HG02763 (cell line): Measurements from ENCODE around the gene PRKACB.
A peak's percentile ranks its signal among the peaks of the same experiment; 100 is the strongest.

Source experiments
- ATAC-seq: cut with Tn5 transposase; IDR thresholded peaks from one replicate; pipeline ENCODE4 v1.9.1; 2021; ENCODE audit warnings: mild to moderate bottlenecking, moderate library complexity; ENCODE audit not compliant: unreplicated experiment

PRKACB gene

DNA sequence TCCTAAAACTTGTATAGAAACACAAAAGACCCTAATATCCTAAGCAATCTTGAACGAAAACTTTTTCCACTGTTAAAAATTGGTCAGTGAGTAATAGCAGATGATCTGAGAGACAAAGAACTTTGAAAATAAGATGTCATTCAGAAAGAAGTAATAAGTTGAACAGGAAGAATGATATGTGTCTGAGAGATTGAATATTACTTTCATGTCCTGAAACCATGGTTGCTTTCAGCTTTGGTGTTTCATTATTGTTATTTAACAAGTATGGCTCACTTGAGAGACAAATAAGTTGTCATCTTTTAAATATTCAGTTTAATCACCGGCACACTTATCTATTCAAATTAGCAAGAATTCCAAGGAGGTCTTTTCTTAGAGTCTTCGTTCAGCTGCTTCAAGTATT lies 11.4 kb downstream of the PRKACB start:
- no peak for ATAC-seq

DNA sequence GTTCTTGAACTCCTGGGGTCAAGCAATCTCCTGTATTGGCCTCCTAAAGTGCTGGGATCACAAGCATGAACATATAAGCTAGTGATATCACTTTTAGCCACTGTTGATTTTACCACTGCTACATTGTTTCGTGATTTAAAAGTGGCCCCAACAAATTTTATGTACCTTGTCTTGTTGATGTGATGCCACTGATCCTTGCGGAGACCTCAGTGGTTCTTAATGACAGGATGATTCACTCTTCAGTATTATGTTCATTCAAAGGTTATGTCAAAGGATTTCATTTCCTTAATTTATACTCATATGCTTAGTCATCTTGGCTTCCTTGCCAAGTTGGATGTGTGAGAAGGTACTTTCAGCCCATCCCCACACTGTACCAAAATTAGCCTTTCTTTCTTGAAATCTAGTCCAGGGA lies 12.1 kb downstream of the PRKACB start:
- ATAC-seq: no peak

DNA sequence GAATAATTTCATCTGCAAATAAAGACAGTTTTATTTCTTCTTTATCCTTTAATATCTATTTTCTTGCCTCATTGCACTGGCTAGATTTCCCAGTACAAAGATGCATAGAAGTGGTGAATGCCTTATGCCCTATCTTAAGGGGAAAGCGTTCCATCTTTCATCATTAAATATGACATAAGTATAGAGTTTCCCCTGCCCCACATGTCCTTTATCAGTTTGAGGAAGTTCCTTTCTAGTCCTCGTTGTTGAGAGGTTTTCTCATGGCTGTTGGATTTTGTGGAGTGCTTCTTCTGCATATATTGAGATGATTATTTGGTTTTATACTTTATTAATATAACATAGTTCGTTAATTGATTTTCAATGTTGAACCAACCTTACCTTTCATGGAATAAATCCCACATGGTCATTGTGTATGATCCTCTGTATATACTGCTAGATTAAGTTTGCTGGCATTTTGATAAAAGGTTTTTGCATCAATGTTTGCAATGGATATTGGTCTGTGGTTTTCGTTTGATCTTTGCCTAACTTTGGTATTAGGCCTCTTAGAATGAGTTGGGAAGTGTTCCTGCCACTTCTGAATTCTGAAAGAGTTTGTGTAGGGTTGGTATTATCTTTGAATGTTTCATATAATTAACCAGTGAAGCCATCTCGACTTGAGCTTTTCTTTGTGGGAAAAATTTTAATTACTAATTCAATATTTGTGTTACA lies 15.6 kb downstream of the PRKACB start:
- no peak for ATAC-seq

DNA sequence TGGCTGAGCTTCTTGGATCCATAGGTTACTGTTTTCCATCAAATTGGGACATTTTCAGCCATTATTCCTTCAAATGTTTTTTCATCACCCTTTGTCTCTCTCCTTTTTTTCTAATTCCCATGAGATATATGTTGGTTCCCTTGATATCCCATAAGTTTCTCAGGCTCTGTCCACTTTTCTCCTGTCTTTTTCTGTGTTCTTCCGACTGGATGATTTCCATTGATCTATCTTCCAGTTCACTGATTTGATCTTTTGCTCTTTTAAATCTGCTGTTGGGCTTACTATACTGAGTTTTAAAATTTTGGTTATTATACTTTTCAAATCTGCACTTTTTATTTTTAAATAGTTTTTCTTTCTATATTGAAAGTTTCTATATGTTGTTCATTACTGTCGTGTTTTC lies 18.2 kb downstream of the PRKACB start:
- ATAC-seq: no peak

DNA sequence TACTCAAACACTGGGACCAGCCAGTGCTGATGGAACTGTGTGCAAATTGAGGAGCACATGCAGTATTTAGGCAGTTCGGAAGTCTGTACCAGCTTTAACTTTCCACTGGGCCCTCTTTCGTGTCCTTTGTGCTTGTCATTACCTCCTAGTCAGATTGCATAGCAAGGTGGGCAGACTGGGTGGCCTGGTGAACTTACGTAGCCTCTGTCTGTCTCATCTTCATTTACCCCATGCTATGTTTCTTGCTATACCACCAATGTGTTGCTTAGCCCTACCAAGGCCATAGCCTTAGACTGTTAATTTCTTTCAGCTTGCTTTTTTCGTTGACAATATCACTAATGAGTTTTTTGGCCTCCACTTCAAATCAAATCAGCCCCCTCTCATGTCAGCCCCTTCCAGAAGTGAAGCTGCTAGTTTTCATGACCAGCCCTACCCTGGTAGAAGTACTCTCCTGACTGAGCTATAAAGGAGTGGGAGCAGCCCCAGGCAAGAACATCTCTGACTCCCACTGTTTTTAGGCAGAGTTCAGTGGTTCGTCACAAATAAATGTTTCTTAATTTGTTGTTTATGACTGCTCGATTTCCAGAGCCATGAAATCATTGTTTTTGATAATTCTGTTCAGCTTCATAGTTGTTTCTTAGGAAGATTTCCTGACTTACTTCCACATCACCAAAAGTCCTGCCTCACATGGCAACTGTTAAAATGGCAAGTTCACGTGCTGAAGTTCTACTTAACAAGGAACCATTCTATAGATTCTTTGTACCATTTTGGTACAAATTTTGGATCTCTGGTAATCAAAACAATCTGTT lies 19.3 kb downstream of the PRKACB start:
- ATAC-seq: no peak

DNA sequence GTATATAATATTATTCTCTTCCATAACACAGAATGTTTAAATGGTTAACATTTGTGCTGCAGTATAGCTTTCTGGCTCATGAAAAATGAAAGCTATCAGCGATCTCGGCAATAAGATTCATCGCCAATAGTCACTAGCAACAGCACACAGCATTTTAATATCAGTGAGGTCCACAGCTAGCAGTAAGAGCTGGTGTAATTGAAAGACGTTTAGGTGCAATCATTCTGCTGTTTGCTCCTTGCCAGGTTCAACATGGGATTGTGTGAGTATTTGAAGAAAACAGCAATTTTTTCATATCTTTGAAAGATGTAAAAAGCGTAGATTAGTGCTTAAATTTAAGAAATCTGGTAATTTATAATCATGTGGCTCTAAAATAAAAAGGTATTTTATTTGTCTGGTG lies 20.1 kb downstream of the PRKACB start:
- no peak for ATAC-seq

DNA sequence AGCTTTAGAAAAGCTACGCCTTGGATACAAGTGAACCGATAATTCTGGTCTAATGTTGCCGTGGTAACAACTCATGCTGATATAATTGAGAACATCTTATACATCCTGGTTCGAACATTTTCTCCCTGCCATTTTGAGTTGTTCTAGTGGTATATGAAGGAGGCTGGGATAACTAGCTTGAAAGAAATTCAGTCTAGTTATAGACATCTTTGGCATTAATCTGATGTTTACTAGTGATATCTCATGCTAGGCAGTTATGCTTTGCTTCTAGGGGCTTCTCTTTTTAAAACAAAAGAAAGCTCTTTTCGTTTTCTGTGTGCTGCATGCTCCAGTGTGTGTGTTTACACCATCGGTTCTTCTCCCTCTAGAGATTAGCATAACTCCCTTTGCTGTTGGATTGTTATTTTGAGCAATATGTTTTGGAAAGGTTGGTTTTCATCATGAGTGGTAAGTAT lies 20.5 kb downstream of the PRKACB start:
- ATAC-seq: no peak

DNA sequence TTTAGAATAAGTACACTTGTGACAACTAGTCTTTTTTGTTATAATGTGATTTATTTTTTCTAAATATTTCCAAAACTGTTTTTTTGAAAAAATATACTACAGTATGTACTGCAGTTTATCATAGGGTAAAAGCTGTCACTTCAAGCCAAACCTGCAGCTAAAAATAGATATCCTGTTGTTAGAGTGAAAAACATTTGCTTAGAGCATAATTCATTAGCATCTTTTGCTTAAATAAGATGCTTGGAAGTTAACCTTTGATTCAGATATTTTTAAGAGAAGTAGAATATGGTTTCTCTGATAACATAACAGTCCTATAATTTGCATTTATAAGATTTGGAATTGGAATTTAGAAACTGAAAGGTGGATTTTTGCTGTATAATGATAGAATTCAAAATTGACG lies 21.5 kb downstream of the PRKACB start:
- ATAC-seq: no peak

DNA sequence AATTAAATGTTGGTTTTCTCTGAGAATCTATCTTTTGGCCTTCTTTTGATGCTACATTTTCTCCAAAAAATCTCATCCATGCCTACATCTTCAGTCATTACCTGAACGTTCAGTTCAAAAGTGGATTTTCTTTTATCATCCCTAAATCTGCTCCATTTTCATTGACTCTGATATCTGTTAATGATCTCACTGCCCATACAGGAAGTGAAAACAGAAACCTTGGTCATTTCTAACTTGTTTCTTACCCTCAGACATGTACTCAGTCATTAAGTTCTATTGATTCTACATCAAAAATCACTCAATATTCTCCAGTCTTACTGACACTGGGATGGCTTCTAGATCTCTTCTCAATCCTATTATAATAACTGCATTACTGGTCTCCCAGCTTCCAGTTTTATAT lies 22.7 kb downstream of the PRKACB start:
- peak; percentile 92 for ATAC-seq

DNA sequence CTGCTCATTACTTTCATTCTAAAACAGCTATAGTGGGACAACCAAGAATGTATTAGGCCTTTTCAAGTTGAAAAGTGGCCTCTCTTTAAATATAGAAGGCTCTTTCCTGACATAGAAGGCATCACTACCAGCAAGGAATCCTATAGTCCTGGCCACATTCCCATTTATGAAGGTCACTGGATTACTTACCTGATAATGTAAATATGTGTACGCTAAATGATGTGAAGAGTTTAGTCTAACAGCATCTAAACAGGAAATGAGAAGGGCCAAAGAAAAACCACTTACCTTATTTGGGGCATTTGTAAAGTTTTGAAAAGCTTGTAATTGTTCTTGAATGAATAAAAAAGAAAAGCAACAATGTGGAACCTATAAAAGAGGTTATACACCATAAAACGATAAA lies 24.7 kb downstream of the PRKACB start:
- no peak for ATAC-seq

DNA sequence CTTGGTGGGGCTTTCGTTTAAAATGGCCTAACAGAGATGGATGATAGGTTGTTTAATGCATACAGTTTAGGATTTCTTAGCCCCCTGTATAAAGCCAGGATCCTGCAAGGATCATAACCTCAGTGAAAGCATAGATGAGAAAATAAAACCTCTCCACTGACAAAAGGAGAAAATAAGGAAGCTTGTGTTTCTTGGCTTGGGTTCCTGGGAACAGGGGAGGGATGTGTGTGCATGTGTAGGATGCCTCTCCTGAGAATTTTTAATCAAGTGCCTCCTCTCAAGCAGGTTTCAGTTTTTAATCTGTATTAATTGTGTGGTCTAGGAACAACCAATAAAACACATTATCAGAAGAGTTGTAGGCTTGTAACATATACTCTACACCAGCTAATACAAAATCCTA lies 26.1 kb downstream of the PRKACB start:
- ATAC-seq: no peak

DNA sequence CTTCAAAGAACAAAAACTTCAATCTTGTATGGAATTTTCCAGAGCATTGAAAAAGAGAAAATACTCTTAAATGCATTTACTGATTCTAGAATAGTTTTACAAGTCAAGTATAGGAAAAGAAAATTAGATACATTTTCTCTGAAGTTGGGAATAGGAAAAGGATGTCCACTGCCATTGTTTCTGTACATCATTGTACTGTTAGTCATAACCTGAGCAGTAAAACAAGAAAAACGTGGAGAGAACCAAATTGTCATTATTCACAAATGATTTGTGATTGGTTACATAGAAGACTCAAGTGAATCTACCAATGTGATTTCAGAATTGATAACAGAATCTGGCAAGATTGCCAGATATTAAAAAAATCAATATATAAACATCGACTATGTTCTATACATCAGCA lies 27.4 kb downstream of the PRKACB start:
- ATAC-seq: no peak

DNA sequence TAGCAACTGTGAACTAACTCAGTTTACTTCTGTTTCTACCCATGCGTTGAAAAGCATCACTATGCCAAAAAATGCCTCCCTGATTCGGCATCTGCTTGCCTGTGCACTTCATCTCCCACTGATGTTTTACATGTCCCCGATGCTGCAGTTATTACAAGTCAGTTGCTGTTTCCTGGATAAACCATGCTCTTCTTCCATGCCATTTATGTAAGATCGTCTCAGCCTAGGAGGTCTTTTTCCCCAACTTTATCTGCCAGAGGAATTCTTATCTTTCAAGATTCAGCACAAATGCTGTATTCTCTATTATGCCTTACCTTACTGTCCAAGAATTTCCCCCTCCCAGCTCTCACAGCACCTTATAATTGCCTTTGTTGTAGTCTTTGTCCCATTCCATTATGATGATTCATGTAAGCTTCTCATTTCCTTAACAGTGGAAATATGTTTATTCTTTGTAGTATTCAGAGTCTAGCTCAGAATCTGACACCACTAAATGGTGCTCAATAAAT lies 30.0 kb downstream of the PRKACB start:
- ATAC-seq: no peak

DNA sequence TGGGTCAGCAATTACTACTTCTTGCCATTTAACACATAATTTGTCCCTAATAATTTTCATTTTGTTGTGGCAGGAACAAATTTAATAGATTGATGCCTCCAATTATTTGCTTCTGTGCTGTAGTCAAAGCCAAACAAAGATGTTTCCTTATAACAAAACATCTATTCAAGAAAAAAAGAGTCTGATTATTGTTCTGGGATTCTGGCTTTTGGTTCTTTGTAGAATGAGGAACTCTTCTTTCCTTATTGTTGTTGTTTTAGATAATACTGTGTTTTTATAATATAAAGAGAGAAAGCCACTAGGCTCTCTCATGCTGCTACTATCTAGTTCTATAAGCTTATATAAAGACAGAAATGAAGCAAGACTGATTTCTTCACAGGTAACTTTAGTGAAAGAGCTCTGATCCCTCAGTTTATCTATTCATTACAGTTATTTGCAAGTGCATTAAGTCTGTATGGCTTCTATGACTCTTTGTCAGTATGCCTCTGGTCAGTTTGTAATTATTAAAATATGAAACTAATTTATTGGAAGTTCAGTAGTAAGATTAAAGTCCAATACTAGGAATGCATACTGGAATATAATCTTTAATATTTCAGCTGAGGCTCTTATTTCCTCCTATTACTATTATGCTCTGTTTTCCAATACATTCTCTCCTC lies 37.4 kb downstream of the PRKACB start:
- ATAC-seq: no peak

DNA sequence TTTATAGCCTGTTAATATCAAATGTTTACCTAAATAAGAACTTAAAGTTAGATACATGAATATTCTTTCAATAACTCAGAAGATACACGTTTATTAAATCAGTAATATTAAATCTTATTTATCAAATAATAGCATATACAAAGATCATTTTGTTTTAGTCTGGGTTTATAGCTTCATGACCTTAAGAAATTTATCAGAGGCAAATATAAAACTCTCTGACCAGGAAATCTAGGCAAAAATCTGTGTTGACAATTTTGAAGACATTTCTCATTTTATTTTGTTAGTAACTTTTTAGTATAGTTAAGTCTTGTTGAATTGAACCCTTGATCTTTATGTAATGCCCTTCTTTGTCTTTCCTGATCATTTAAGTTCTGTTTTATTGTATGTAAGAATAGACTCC lies 46.4 kb downstream of the PRKACB start:
- ATAC-seq: no peak

DNA sequence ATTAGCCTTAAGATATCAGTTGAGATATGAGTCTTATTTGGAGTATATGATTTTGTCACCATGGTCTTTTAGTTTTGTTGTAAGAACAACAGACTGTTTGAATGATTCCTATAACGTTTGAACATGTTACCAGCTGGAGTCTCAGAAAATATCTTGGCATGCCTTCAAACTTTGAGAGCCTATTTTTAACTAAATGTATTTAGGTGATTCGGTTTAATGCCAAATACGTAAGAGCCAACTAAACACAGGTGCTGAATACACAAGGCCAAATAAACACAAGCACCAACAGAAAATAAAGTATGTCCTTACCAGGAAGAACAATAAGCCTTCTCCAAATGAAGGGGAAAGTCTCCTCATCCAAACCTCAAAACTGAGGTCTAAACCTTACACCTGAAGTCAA lies 48.6 kb downstream of the PRKACB start:
- ATAC-seq: no peak

DNA sequence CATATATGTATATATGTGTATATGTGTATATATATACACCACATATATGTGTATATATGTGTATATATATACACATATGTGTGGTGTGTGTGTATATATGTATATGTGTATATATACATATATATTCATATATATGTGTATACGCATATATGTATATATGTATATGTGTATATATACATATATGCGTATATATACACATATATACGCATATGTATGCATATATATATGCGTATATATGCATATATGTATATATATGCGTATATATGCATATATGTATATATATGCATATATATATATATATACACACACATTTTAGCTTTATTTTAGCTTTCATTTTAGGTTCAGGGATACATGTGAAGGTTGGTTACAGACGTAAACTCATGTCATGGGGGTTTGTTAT lies 54.8 kb downstream of the PRKACB start:
- ATAC-seq: no peak

DNA sequence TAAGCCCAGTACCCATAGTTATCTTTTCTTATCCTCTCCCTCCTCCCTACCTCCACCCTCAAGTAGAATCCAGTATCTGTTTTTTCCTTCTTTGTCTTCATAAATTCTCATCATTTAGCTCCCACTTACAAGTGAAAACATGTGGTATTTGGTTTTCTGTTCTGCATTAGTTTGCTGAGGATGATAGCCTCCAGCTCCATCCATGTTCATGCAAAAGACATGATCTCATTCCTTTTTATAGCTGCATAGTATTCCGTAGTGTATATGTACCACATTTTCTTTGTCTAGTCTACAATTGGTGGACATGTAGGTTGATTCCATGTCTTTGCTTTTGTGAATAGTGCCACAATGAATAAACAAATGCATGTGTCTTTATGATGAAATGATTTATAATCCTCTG lies 55.2 kb downstream of the PRKACB start:
- no peak for ATAC-seq

DNA sequence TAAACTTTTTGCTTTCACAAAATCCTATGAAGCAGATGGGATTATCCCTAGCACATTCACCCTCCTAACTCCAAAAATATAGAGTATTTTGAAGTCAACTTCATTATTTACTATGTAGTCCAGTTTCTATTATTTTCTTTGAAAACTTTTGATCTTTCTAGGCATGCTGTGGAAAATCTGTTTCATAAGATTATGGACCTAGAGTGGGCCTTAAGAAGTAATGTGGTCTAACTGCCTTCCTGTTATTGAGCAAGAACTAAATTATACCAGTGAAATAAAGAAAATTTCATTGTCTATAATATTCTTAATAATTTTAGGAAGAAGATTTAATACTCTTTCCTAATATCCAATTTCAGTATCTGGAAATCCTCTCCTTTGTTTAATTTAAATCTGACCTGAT lies 58.1 kb downstream of the PRKACB start:
- no peak for ATAC-seq

DNA sequence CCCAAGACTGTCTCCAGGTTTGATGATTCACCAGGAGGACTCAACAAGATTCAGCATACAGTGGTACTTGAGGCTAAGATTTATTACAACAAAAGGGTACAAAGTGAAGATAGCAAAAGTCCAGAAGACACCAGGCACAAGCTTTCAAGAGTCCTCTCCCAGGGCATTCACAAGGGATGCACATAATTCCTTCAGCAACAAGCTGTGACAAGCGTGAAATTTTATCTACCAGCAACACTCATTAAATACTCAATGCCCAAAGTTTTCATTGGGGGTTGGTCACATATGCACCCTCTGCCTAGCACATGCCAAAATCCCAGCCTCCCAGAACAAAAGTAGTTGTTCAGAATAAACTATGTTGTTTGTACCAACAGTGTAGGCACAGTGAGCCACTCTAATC lies 62.3 kb downstream of the PRKACB start:
- no peak for ATAC-seq

DNA sequence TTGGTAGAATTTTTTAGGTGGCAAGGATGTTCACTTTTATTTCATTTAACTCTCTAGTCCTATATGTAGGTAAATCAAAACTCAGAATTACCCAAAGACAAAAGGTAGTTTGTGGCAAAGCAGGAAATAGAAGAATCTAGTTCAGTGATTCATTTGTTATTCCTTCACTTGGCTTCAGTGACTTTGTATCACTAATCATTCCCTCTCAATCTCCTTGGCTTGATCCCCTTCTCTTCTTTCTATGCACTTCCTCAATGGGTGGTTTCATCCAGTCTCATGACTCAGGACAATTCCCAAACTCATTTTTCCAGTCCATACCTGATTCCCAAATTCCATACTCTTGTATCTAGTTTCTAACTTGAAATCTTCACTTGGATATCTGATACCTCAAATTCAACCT lies 64.9 kb downstream of the PRKACB start:
- ATAC-seq: no peak
